SU-DHL-6 (cell line): Measurements from ENCODE around the gene SRXN1.

Experiments used
- H2AFZ ChIP-seq: fragments of 200-600 bp; sonication (generic); 2 replicates; pipeline ENCODE4 v1.6.1; 2014; ENCODE audit warnings: low read depth, mild to moderate bottlenecking, moderate library complexity, mixed read lengths, antibody characterized with exemption, low read length; ENCODE audit not compliant: severe bottlenecking
- H3F3A ChIP-seq: fragments of 200-600 bp; shearing (Covaris generic); 2 replicates; pipeline ENCODE4 v1.6.0; 2016; ENCODE audit warnings: antibody characterized with exemption, mild to moderate bottlenecking; ENCODE audit not compliant: insufficient read depth
- H3K27ac ChIP-seq: fragments of 200-600 bp; sonication (generic); 2 replicates; pipeline ENCODE4 v1.5.1; 2016; ENCODE audit warnings: low read depth, mild to moderate bottlenecking, low read length, moderate library complexity, mixed read lengths
- H3K27me3 ChIP-seq: fragments of 200-600 bp; sonication (generic), shearing (Covaris generic); 2 replicates; pipeline ENCODE4 v1.6.0; 2014; ENCODE audit warnings: mild to moderate bottlenecking, low read length
- H3K36me3 ChIP-seq: fragments of 200-600 bp; sonication (generic); 2 replicates; pipeline ENCODE4 v1.6.1; 2014; ENCODE audit warnings: mild to moderate bottlenecking, low read length, mixed read lengths
- H3K4me2 ChIP-seq: fragments of 300-600, 200-600 bp; shearing (Covaris generic), sonication (generic); 2 replicates; pipeline ENCODE4 v1.6.0; 2014; ENCODE audit warnings: low read length, low read depth, mild to moderate bottlenecking; ENCODE audit not compliant: poor library complexity, severe bottlenecking
- H3K4me3 ChIP-seq: fragments of 200-600 bp; sonication (generic); 2 replicates; pipeline ENCODE4 v1.5.1; 2014; ENCODE audit warnings: antibody characterized with exemption, low read length, mild to moderate bottlenecking, mixed read lengths; ENCODE audit not compliant: insufficient read depth, poor library complexity, severe bottlenecking
- H3K79me2 ChIP-seq: fragments of 200-600 bp; sonication (generic); 2 replicates; pipeline ENCODE4 v1.6.1; 2014; ENCODE audit warnings: mild to moderate bottlenecking, low read length, moderate library complexity; ENCODE audit not compliant: insufficient read depth
- H3K9ac ChIP-seq: fragments of 200-600 bp; sonication (generic); 2 replicates; pipeline ENCODE4 v1.7.0; 2014; ENCODE audit warnings: mild to moderate bottlenecking, low read length
- H3K9me2 ChIP-seq: fragments of 200-600 bp; sonication (generic); replicated peaks from 2 replicates; pipeline ENCODE4 v1.6.1; 2014; ENCODE audit warnings: low read length; ENCODE audit not compliant: insufficient read depth
- H3K9me3 ChIP-seq: fragments of 200-600 bp; sonication (generic); 2 replicates; pipeline ENCODE4 v1.6.1; 2014; ENCODE audit warnings: low read length, mixed read lengths; ENCODE audit not compliant: insufficient read depth
- H4K20me1 ChIP-seq: fragments of 200-600 bp; sonication (generic); 2 replicates; pipeline ENCODE4 v1.6.1; 2014; ENCODE audit warnings: low read depth, mild to moderate bottlenecking, antibody characterized with exemption, low read length, moderate library complexity, mixed read lengths
- EZH2phosphoT487 ChIP-seq: fragments of 200-600 bp; sonication (generic), shearing (Covaris generic); conservative IDR thresholded peaks from 2 replicates; pipeline ENCODE4 v1.6.1; 2018; ENCODE audit warnings: mild to moderate bottlenecking, antibody characterized with exemption, low read length, moderate library complexity, mixed read lengths
- TF ChIP-seq, protein P1 (sequence below): fragments of 200-600 bp; sonication (generic); IDR thresholded peaks from one replicate; pipeline ENCODE4 v1.5.1; 2017; ENCODE audit warnings: antibody characterized with exemption, mild to moderate bottlenecking, low read length, moderate library complexity; ENCODE audit not compliant: insufficient read depth, poor library complexity, severe bottlenecking

SRXN1 gene

DNA sequence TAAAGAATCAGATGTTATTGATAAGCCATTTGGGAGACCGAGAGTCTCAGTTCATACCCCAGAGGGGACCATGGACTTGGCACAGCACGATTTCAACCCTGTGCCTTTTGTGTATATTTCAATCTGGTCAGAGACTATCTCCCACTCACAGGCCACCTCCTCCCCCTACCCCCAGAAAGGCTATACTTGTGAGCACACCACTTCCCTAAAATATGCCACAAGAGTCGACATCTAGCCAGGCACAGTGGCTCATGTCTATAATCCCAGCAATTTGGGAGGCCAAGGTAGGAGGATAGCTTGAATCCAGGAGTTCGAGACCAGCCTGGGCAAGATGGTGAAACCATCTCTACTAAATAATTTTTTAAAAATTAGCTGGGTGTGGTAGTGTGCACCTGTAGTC lies 29.3 kb downstream of the SRXN1 start:
- TF ChIP-seq EZH2phosphoT487 = no peak
- TF ChIP-seq, protein P1, sequence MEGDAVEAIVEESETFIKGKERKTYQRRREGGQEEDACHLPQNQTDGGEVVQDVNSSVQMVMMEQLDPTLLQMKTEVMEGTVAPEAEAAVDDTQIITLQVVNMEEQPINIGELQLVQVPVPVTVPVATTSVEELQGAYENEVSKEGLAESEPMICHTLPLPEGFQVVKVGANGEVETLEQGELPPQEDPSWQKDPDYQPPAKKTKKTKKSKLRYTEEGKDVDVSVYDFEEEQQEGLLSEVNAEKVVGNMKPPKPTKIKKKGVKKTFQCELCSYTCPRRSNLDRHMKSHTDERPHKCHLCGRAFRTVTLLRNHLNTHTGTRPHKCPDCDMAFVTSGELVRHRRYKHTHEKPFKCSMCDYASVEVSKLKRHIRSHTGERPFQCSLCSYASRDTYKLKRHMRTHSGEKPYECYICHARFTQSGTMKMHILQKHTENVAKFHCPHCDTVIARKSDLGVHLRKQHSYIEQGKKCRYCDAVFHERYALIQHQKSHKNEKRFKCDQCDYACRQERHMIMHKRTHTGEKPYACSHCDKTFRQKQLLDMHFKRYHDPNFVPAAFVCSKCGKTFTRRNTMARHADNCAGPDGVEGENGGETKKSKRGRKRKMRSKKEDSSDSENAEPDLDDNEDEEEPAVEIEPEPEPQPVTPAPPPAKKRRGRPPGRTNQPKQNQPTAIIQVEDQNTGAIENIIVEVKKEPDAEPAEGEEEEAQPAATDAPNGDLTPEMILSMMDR = no peak
- no peaks in the 10 kb centered on the region for H3K79me2 ChIP-seq
- no peak overlapping the region for H3K27ac ChIP-seq
- H3K36me3 ChIP-seq = no peaks in the 10 kb centered on the region
- no peaks in the 10 kb centered on the region for H3F3A ChIP-seq
- no peak overlapping the region for H3K4me2 ChIP-seq
- H3K27me3 ChIP-seq = no peaks in the 10 kb centered on the region
- H3K9me3 ChIP-seq = no peaks in the 10 kb centered on the region
- no peaks in the 10 kb centered on the region for H3K9me2 ChIP-seq
- H3K9ac ChIP-seq = no peak overlapping the region
- H4K20me1 ChIP-seq = no peaks in the 10 kb centered on the region
- no peak overlapping the region for H3K4me3 ChIP-seq
- no peak overlapping the region for H2AFZ ChIP-seq

DNA sequence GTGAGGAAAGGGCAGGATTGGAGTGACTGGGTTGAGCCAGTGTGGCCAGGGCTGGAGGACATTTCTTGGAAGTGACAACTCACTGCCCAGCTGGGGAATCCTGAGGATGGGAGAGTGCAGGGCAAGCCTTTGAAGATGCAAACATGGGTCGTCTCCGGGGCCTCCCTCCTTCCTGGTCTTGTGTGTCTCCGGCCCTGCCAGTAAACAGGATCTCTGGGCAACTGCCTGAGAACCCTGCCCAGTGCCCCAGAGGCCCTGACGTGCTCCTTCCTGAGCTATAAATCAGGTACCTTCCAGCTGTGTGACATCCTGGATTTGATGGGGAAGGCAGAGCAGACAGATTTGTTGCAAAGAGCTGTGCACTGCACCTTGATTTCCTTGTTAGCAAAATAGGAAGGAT lies 30.0 kb downstream of the SRXN1 start:
- no peak overlapping the region for H3K9ac ChIP-seq
- H4K20me1 ChIP-seq = no peaks in the 10 kb centered on the region
- H3K27ac ChIP-seq = no peak overlapping the region
- H3K4me2 ChIP-seq = no peak overlapping the region
- no peaks in the 10 kb centered on the region for H3K9me2 ChIP-seq
- no peak overlapping the region for H2AFZ ChIP-seq
- no peaks in the 10 kb centered on the region for H3K36me3 ChIP-seq
- no peaks in the 10 kb centered on the region for H3K27me3 ChIP-seq
- no peaks in the 10 kb centered on the region for H3K9me3 ChIP-seq
- no peak overlapping the region for H3K4me3 ChIP-seq
- no peaks in the 10 kb centered on the region for H3K79me2 ChIP-seq
- H3F3A ChIP-seq = no peaks in the 10 kb centered on the region
- TF ChIP-seq EZH2phosphoT487 = no peak
- TF ChIP-seq, protein P1 = no peak

DNA sequence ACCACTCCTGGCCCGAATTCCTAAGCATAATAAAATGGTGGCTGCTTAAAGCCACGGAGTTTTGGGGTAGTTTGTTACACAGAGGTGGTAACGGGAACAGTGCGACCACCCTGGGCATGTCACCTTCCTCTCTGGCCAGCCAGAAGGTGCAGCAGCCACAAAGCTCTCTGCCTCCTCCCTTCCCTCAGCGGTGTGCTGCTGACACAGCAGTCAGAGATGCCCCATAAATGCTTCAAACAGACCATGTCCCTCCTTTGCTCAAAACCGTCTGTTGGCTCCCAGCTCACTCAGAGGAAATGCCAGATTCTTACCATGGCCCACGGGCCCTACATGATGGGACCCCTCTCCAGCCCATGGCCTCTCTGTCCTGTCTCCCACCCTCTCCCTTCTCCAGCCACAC lies 30.8 kb downstream of the SRXN1 start:
- Histone ChIP-seq H3K27me3 (no peaks in the 10 kb centered on the region), H3F3A (no peaks in the 10 kb centered on the region), H3K79me2 (no peaks in the 10 kb centered on the region), H3K9ac (no peak overlapping the region), H3K4me2 (no peak overlapping the region), H4K20me1 (no peaks in the 10 kb centered on the region), H3K27ac (no peak overlapping the region), H3K4me3 (no peak overlapping the region), H3K36me3 (no peaks in the 10 kb centered on the region), H3K9me3 (no peaks in the 10 kb centered on the region), H2AFZ (no peak overlapping the region), H3K9me2 (no peaks in the 10 kb centered on the region)
- no peak for TF ChIP-seq EZH2phosphoT487
- TF ChIP-seq, protein P1 = no peak
